ENCODE data around the gene FAM53B. TPM values are rescaled to one million over a fixed set of nuclear protein-coding genes. Genes with fewer than 3 reads are reported as not detected.

The FAM53B gene
- total and polyA plus RNA-seq, 7 experiments from 2014 or later = 3.9 to 51.5 (median 27.7) TPM

- intact Hi-C loops (cut with micrococcal nuclease) = loop anchor here (1.0 to 10.0 kb wide), 19 partner anchors 18 to 747 kb away; partner anchors contain the start of gene OAT (in 1 of the 2)
- CTCF ChIA-PET = interaction anchor here (0.7 to 5.3 kb wide), 40 partner anchors 11 to 280 kb away, joined by 3 to 150 read pairs (median 5); partner anchors contain the start of gene LHPP
- Histone ChIP-seq H3K36me3 (ENCODE audit: control insufficient read depth in 2 of 3, insufficient read depth in 3 of 3, low read length in 3 of 3) (peaks cover 0 to 4% (median 0%) of the 10 kb centered on the region in 3 experiments), H3K27ac (ENCODE audit: low read depth, low read length) (peak overlapping the region; percentile 57), H3K4me3 (ENCODE audit: low read length) (peak overlapping the region; percentile 61), H3K4me1 (ENCODE audit: control insufficient read depth in 2 of 2, insufficient read depth in 2 of 2, low read length in 2 of 2) (peaks cover 63 to 68% of the 10 kb centered on the region in 2 donors), H3K9me3 (ENCODE audit: control insufficient read depth in 2 of 3, low read length in 3 of 3) (no peaks in the 10 kb centered on the region), H3K27me3 (ENCODE audit: control insufficient read depth in 2 of 2, insufficient read depth in 2 of 2, low read length in 2 of 2) (no peaks in the 10 kb centered on the region)
- peak overlapping the region; percentile 81 to 92 (median 87) for H3K27ac Mint-ChIP-seq
- no peaks in the 10 kb centered on the region for H3K9me3 Mint-ChIP-seq
- peak overlapping the region; percentile 83 to 98 (median 96) for H3K4me3 Mint-ChIP-seq
- peaks cover 0 to 20% (median 0%) of the 10 kb centered on the region in 5 donors for H3K36me3 Mint-ChIP-seq
- ATAC-seq = peak; percentile 68
- peaks cover 40 to 78% (median 73%) of the 10 kb centered on the region in 7 donors for H3K4me1 Mint-ChIP-seq
- peak in 8 of 9 donors; percentile 62 to 80 (median 76) for DNase-seq
- H3K27me3 Mint-ChIP-seq = peaks cover 0 to 27% (median 0%) of the 10 kb centered on the region in 5 donors
- POLR2A ChIA-PET = interaction anchor here (0.5 to 4.9 kb wide), 27 partner anchors 9 to 215 kb away, joined by 3 to 77 read pairs (median 6); no protein-coding TSS in a partner anchor
These were observed 2.8 kb downstream of the FAM53B start for GRCh38 chr10:124741281-124741921.

GRCh38 chr10:124740369-124741280, 3.6 kb downstream of the FAM53B start:
- ChIA-PET CTCF (interaction anchor here (0.7 to 5.3 kb wide), 34 partner anchors 10 to 211 kb away, joined by 3 to 150 read pairs (median 6); no protein-coding TSS in a partner anchor), POLR2A (interaction anchor here (0.6 to 4.9 kb wide), 26 partner anchors 8 to 202 kb away, joined by 3 to 77 read pairs (median 7); no protein-coding TSS in a partner anchor)
- no peaks in the 10 kb centered on the region for H3K27me3 ChIP-seq (ENCODE audit: control insufficient read depth in 2 of 2, insufficient read depth in 2 of 2, low read length in 2 of 2)
- H3K36me3 ChIP-seq (ENCODE audit: control insufficient read depth in 2 of 3, insufficient read depth in 3 of 3, low read length in 3 of 3) = peaks cover 0 to 4% (median 0%) of the 10 kb centered on the region in 3 experiments
- H3K4me1 Mint-ChIP-seq = peaks cover 48 to 84% (median 74%) of the 10 kb centered on the region in 7 donors
- H3K36me3 Mint-ChIP-seq = peaks cover 0 to 20% (median 0%) of the 10 kb centered on the region in 5 donors
- H3K9me3 ChIP-seq (ENCODE audit: control insufficient read depth in 2 of 3, low read length in 3 of 3) = no peaks in the 10 kb centered on the region
- peak overlapping the region; percentile 83 to 98 (median 96) for H3K4me3 Mint-ChIP-seq
- H3K27ac ChIP-seq (ENCODE audit: low read depth, low read length) = peak overlapping the region; percentile 57
- peaks cover 0 to 27% (median 0%) of the 10 kb centered on the region in 5 donors for H3K27me3 Mint-ChIP-seq
- ATAC-seq (peak; percentile 10), DNase-seq (no peak)
- peak overlapping the region; percentile 39 to 92 (median 87) for H3K27ac Mint-ChIP-seq
- peak overlapping the region; percentile 61 for H3K4me3 ChIP-seq (ENCODE audit: low read length)
- H3K9me3 Mint-ChIP-seq = no peaks in the 10 kb centered on the region
- intact Hi-C loops (cut with micrococcal nuclease) = loop anchor here (1.0 to 10.0 kb wide), 19 partner anchors 17 to 746 kb away; partner anchors contain the start of gene OAT (in 1 of the 2)
- peaks cover 71 to 75% of the 10 kb centered on the region in 2 donors for H3K4me1 ChIP-seq (ENCODE audit: control insufficient read depth in 2 of 2, insufficient read depth in 2 of 2, low read length in 2 of 2)

GRCh38 chr10:124739986-124740368, 4.2 kb downstream of the FAM53B start:
- H3K9me3 ChIP-seq (ENCODE audit: control insufficient read depth in 2 of 3, low read length in 3 of 3) = no peaks in the 10 kb centered on the region
- H3K9me3 Mint-ChIP-seq = no peaks in the 10 kb centered on the region
- peaks cover 0 to 27% (median 0%) of the 10 kb centered on the region in 5 donors for H3K27me3 Mint-ChIP-seq
- ChIA-PET CTCF (interaction anchor here (1.8 to 5.3 kb wide), 7 partner anchors 19 to 202 kb away, joined by 5 to 150 read pairs (median 32); no protein-coding TSS in a partner anchor), POLR2A (interaction anchor here (0.6 to 4.9 kb wide), 11 partner anchors 13 to 199 kb away, joined by 3 to 77 read pairs (median 12); no protein-coding TSS in a partner anchor)
- intact Hi-C loops (cut with micrococcal nuclease) = loop anchor here (2.0 to 10.0 kb wide), 9 partner anchors 21 to 745 kb away; partner anchors contain the start of gene OAT (in 1 of the 2)
- peak overlapping the region in 8 of 9 donors; percentile 37 to 90 (median 84) for H3K27ac Mint-ChIP-seq
- DNase-seq (no peak), ATAC-seq (no peak)
- H3K36me3 Mint-ChIP-seq = peaks cover 0 to 20% (median 0%) of the 10 kb centered on the region in 5 donors
- H3K4me1 Mint-ChIP-seq = peaks cover 53 to 84% (median 79%) of the 10 kb centered on the region in 7 donors
- H3K4me3 ChIP-seq (ENCODE audit: low read length) = peak overlapping the region; percentile 61
- H3K27ac ChIP-seq (ENCODE audit: low read depth, low read length) = peak overlapping the region; percentile 57
- peaks cover 77 to 78% of the 10 kb centered on the region in 2 donors for H3K4me1 ChIP-seq (ENCODE audit: control insufficient read depth in 2 of 2, insufficient read depth in 2 of 2, low read length in 2 of 2)
- H3K36me3 ChIP-seq (ENCODE audit: control insufficient read depth in 2 of 3, insufficient read depth in 3 of 3, low read length in 3 of 3) = peaks cover 0 to 4% (median 0%) of the 10 kb centered on the region in 3 experiments
- peak overlapping the region; percentile 22 to 98 (median 96) for H3K4me3 Mint-ChIP-seq
- no peaks in the 10 kb centered on the region for H3K27me3 ChIP-seq (ENCODE audit: control insufficient read depth in 2 of 2, insufficient read depth in 2 of 2, low read length in 2 of 2)

GRCh38 chr10:124739119-124739921, 4.9 kb downstream of the FAM53B start:
- peaks cover 82 to 84% of the 10 kb centered on the region in 2 donors for H3K4me1 ChIP-seq (ENCODE audit: control insufficient read depth in 2 of 2, insufficient read depth in 2 of 2, low read length in 2 of 2)
- peaks cover 0 to 24% (median 0%) of the 10 kb centered on the region in 5 donors for H3K36me3 Mint-ChIP-seq
- peak overlapping the region; percentile 61 for H3K4me3 ChIP-seq (ENCODE audit: low read length)
- H3K27me3 ChIP-seq (ENCODE audit: control insufficient read depth in 2 of 2, insufficient read depth in 2 of 2, low read length in 2 of 2) = no peaks in the 10 kb centered on the region
- ChIA-PET CTCF (interaction anchor here (0.7 to 5.3 kb wide), 7 partner anchors 18 to 201 kb away, joined by 3 to 150 read pairs (median 32); no protein-coding TSS in a partner anchor), POLR2A (interaction anchor here (0.6 to 4.9 kb wide), 10 partner anchors 12 to 198 kb away, joined by 3 to 77 read pairs (median 15); no protein-coding TSS in a partner anchor)
- H3K36me3 ChIP-seq (ENCODE audit: control insufficient read depth in 2 of 3, insufficient read depth in 3 of 3, low read length in 3 of 3) = peaks cover 0 to 4% (median 0%) of the 10 kb centered on the region in 3 experiments
- peak overlapping the region in 8 of 9 donors; percentile 59 to 90 (median 84) for H3K27ac Mint-ChIP-seq
- no peaks in the 10 kb centered on the region for H3K9me3 ChIP-seq (ENCODE audit: control insufficient read depth in 2 of 3, low read length in 3 of 3)
- peaks cover 0 to 27% (median 0%) of the 10 kb centered on the region in 5 donors for H3K27me3 Mint-ChIP-seq
- DNase-seq (no peak), ATAC-seq (no peak)
- H3K27ac ChIP-seq (ENCODE audit: low read depth, low read length) = peak overlapping the region; percentile 57
- intact Hi-C loops (cut with micrococcal nuclease) = no loop called here
- no peaks in the 10 kb centered on the region for H3K9me3 Mint-ChIP-seq
- H3K4me3 Mint-ChIP-seq = peak overlapping the region; percentile 27 to 98 (median 96)
- H3K4me1 Mint-ChIP-seq = peaks cover 59 to 86% (median 81%) of the 10 kb centered on the region in 7 donors

GRCh38 chr10:124738441-124738840, 5.7 kb downstream of the FAM53B start:
- CTCF ChIA-PET = interaction anchor here (1.0 to 5.3 kb wide), 4 partner anchors 17 to 200 kb away, joined by 3 to 150 read pairs (median 49); no protein-coding TSS in a partner anchor
- intact Hi-C loops (cut with micrococcal nuclease) = no loop called here

More at GRCh38 chr10:124738441-124738840, 5.7 kb downstream of the FAM53B start:
- Mint-ChIP-seq H3K27me3 (peaks cover 0 to 26% (median 0%) of the 10 kb centered on the region in 5 donors), H3K4me3 (peak overlapping the region in 7 of 10 donors; percentile 30 to 97 (median 94)), H3K36me3 (peaks cover 0 to 24% (median 0%) of the 10 kb centered on the region in 5 donors), H3K4me1 (peaks cover 67 to 95% (median 89%) of the 10 kb centered on the region in 7 donors), H3K9me3 (no peaks in the 10 kb centered on the region), H3K27ac (peak overlapping the region in 6 of 9 donors; percentile 27 to 87 (median 64))
- no peaks in the 10 kb centered on the region for H3K27me3 ChIP-seq (ENCODE audit: control insufficient read depth in 2 of 2, insufficient read depth in 2 of 2, low read length in 2 of 2)
- H3K4me3 ChIP-seq (ENCODE audit: low read length) = no peak overlapping the region
- ATAC-seq = no peak
- POLR2A ChIA-PET = interaction anchor here (1.5 to 4.9 kb wide), 4 partner anchors 11 to 90 kb away, joined by 4 to 77 read pairs (median 44); no protein-coding TSS in a partner anchor
- peaks cover 90 to 92% of the 10 kb centered on the region in 2 donors for H3K4me1 ChIP-seq (ENCODE audit: control insufficient read depth in 2 of 2, insufficient read depth in 2 of 2, low read length in 2 of 2)
- H3K27ac ChIP-seq (ENCODE audit: low read depth, low read length) = no peak overlapping the region
- no peak for DNase-seq
- peaks cover 0 to 3% (median 0%) of the 10 kb centered on the region in 3 experiments for H3K36me3 ChIP-seq (ENCODE audit: control insufficient read depth in 2 of 3, insufficient read depth in 3 of 3, low read length in 3 of 3)
- H3K9me3 ChIP-seq (ENCODE audit: control insufficient read depth in 2 of 3, low read length in 3 of 3) = no peaks in the 10 kb centered on the region

All from naive thymus-derived CD4-positive, alpha-beta T cell (primary cell).